ENCODE data around the gene SEMA4F. TPM values are rescaled to one million over a fixed set of nuclear protein-coding genes. Genes with fewer than 3 reads are reported as not detected.

Gene SEMA4F
- total RNA-seq, 4 donors from 2014 or later, result 2.8 to 5.5 (median 5.3) TPM

DNA sequence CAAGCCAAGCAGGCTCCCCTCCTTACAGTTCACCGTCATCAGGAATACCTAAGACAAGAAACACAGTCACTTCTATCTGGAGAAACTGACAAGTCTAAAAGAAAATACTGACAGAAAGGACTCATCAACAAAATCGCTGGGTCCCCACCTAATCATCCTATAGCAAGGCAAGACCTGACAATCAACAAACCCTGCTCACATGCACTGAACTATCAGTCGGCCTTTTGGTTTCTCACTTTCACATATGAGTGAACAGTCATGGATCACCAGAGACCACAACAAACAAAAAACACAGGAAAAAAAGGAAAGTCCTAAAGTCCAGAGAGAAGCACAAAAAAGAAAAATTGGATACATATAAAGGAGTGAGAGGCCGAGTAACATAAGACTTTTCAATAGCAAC, 70.4 kb downstream of the SEMA4F start:
- no peaks in the 10 kb centered on the region for H3K9me3 ChIP-seq

DNA sequence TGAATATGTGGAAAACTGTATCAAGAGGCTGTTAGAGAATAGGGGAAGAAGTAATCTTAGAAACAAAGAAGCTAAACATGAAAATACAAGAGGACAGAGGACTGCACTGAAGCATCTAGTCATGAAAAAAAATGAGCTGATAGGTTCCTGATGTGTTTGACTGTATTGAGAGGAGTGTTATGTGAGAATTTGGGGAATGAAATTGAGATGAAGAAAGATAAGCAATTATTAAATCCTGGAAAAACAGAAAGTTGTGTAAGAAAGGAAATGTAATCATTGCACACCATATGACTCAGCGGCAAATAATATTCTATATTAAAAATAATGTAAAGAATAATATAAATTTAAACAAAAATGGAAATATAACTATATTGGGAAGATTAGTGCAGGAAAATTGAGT, 71.2 kb downstream of the SEMA4F start:
- no peak for DNase-seq (ENCODE audit: extremely low spot score)
- no peak overlapping the region for H3K4me3 ChIP-seq
- intact Hi-C loops (cut with DNase I), result no loop called here
- TF ChIP-seq POLR2A (IDR thresholded peaks at IDR 0.05; ENCODE audit: low read depth) (no peak), EP300 (IDR thresholded peaks at IDR 0.05) (no peak), POLR2AphosphoS5 (IDR thresholded peaks at IDR 0.05) (no peak)
- TF ChIP-seq, protein P1, sequence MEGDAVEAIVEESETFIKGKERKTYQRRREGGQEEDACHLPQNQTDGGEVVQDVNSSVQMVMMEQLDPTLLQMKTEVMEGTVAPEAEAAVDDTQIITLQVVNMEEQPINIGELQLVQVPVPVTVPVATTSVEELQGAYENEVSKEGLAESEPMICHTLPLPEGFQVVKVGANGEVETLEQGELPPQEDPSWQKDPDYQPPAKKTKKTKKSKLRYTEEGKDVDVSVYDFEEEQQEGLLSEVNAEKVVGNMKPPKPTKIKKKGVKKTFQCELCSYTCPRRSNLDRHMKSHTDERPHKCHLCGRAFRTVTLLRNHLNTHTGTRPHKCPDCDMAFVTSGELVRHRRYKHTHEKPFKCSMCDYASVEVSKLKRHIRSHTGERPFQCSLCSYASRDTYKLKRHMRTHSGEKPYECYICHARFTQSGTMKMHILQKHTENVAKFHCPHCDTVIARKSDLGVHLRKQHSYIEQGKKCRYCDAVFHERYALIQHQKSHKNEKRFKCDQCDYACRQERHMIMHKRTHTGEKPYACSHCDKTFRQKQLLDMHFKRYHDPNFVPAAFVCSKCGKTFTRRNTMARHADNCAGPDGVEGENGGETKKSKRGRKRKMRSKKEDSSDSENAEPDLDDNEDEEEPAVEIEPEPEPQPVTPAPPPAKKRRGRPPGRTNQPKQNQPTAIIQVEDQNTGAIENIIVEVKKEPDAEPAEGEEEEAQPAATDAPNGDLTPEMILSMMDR (IDR thresholded peaks at IDR 0.05), result no peak
- peaks cover 0 to 15% (median 0%) of the 10 kb centered on the region in 4 donors for H3K27me3 ChIP-seq
- H3K36me3 ChIP-seq, result no peaks in the 10 kb centered on the region
- H3K9me3 ChIP-seq, result no peaks in the 10 kb centered on the region
- no peaks in the 10 kb centered on the region for H3K4me1 ChIP-seq
- 0% methylated on average over 1 of the region's 1 CpG for WGBS
- no peak overlapping the region for H3K27ac ChIP-seq (replicated peaks in 1 of 4)

More for the DNA sequence above, 70.4 kb downstream of the SEMA4F start:
- intact Hi-C loops (cut with DNase I), result no loop called here
- Histone ChIP-seq H3K4me3 (no peak overlapping the region), H3K36me3 (no peaks in the 10 kb centered on the region), H3K4me1 (no peaks in the 10 kb centered on the region), H3K27me3 (peaks cover 0 to 19% (median 0%) of the 10 kb centered on the region in 4 donors), H3K27ac (replicated peaks in 1 of 4) (no peak overlapping the region)
- WGBS, result 84% methylated on average over 4 of the region's 4 CpGs
- no peak for TF ChIP-seq POLR2AphosphoS5 (IDR thresholded peaks at IDR 0.05)
- TF ChIP-seq EP300 (IDR thresholded peaks at IDR 0.05), result no peak
- TF ChIP-seq, protein P1 (IDR thresholded peaks at IDR 0.05), result no peak
- no peak for TF ChIP-seq POLR2A (IDR thresholded peaks at IDR 0.05; ENCODE audit: low read depth)
- peak; percentile 74 for DNase-seq (ENCODE audit: extremely low spot score)

DNA sequence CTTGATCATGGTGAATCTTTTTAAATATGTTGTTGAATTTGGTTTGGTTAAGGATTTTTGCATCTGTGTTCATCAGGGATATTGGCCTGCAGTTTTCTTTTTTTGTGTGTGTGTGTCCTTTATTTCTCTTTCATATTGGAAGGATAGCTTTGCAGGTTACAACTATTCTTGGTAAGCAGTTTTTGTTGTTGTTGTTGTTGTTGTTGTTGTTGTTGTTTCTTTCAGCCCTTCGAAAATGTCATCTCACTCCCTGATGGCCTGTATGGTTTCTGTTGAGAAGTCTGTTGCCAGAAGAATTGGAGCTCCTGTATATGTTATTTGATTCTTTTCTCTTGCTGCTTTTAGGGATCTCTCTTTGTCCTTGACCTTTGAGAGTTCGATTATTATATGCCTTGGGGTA, 74.8 kb downstream of the SEMA4F start:
- Histone ChIP-seq H3K4me3 (no peak overlapping the region), H3K36me3 (no peaks in the 10 kb centered on the region), H3K27ac (replicated peaks in 1 of 4) (no peak overlapping the region), H3K27me3 (no peaks in the 10 kb centered on the region), H3K4me1 (no peaks in the 10 kb centered on the region), H3K9me3 (no peaks in the 10 kb centered on the region)
- intact Hi-C loops (cut with DNase I), result no loop called here
- DNase-seq (ENCODE audit: extremely low spot score), result no peak
- no peak for TF ChIP-seq EP300 (IDR thresholded peaks at IDR 0.05)
- no peak for TF ChIP-seq POLR2AphosphoS5 (IDR thresholded peaks at IDR 0.05)
- TF ChIP-seq POLR2A (IDR thresholded peaks at IDR 0.05; ENCODE audit: low read depth), result no peak
- TF ChIP-seq, protein P1 (IDR thresholded peaks at IDR 0.05), result no peak
- WGBS, result 91% methylated on average over 2 of the region's 2 CpGs

DNA sequence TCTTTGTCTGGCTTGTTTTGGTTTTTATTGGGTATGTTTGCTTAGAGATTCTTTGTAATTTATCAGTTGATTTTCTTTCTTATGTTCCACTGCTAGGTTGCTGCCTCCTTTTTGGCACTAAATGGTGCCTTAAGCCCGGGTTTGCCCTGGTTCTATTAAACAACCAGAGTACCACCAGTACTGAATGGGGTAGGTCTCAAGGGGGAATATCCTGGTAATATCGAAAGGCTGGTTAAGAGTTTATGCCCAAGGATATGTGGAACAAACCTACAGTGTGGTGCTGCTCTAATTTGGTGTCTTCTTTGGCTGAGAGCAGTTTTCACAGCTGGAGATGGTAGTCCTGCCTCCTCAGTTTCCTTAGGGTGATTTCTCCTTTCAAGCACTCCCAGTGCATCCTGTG, 76.5 kb downstream of the SEMA4F start:
- intact Hi-C loops (cut with DNase I), result no loop called here
- H3K4me1 ChIP-seq, result no peaks in the 10 kb centered on the region
- H3K36me3 ChIP-seq, result no peaks in the 10 kb centered on the region
- H3K9me3 ChIP-seq, result no peaks in the 10 kb centered on the region
- WGBS, result 96% methylated on average over 2 of the region's 2 CpGs
- DNase-seq (ENCODE audit: extremely low spot score), result no peak
- H3K4me3 ChIP-seq, result no peak overlapping the region
- H3K27ac ChIP-seq (replicated peaks in 1 of 4), result no peak overlapping the region
- TF ChIP-seq EP300 (IDR thresholded peaks at IDR 0.05) (no peak), POLR2A (IDR thresholded peaks at IDR 0.05; ENCODE audit: low read depth) (no peak), POLR2AphosphoS5 (IDR thresholded peaks at IDR 0.05) (no peak)
- TF ChIP-seq, protein P1 (IDR thresholded peaks at IDR 0.05), result no peak
- H3K27me3 ChIP-seq, result no peaks in the 10 kb centered on the region

Other genes starting within 250 kb of the SEMA4F start
- gene C2orf81, start 232.6 kb upstream of the SEMA4F start, total RNA-seq, result 1 to 10 TPM in 3 of 4 donors, under 1 TPM in 1; 0.66 to 4.6 (median 3.2) TPM
- gene WDR54, start 232.5 kb upstream of the SEMA4F start, total RNA-seq, result 10 to 100 TPM in 2 of 4 donors, 1 to 10 TPM in 2; 7.6 to 14.6 (median 11.9) TPM
- gene RTKN, start 212.3 kb upstream of the SEMA4F start, total RNA-seq, result 10 to 100 TPM in 2 of 4 donors, 1 to 10 TPM in 2; 8.4 to 14.1 (median 11.3) TPM
- gene INO80B, start 199.2 kb upstream of the SEMA4F start, total RNA-seq, result 10 to 100 TPM in 3 of 4 donors, 1 to 10 TPM in 1; 8.7 to 16.6 (median 10.6) TPM
- 10 to 100 TPM; 40.0 to 56.4 (median 47.2) TPM for gene WBP1, start 195.8 kb upstream of the SEMA4F start, total RNA-seq
- gene MOGS, start 188.9 kb upstream of the SEMA4F start, total RNA-seq, result 10 to 100 TPM; 20.8 to 38.7 (median 28.3) TPM
- 10 to 100 TPM; 15.4 to 40.4 (median 38.8) TPM for gene MRPL53, start 181.6 kb upstream of the SEMA4F start, total RNA-seq
- 10 to 100 TPM in 3 of 4 donors, 1 to 10 TPM in 1; 9.6 to 27.8 (median 19.2) TPM for gene CCDC142, start 171.2 kb upstream of the SEMA4F start, total RNA-seq
- gene TTC31, start 171.2 kb upstream of the SEMA4F start, total RNA-seq, result 10 to 100 TPM; 17.4 to 23.0 (median 20.6) TPM
- gene LBX2, start 154.6 kb upstream of the SEMA4F start, total RNA-seq, result 1 to 10 TPM in 1 of 4 donors, under 1 TPM in 3; 0.32 to 1.7 (median 0.84) TPM
- gene PCGF1, start 146.6 kb upstream of the SEMA4F start, total RNA-seq, result 10 to 100 TPM; 11.3 to 14.1 (median 12.7) TPM
- under 1 TPM in 3 of 4 donors, not detected in 1; 0.42 to 0.99 (median 0.84) TPM for gene TLX2, start 139.8 kb upstream of the SEMA4F start, total RNA-seq
- not detected for gene DQX1, start 128.0 kb upstream of the SEMA4F start, total RNA-seq
- gene AUP1, start 124.5 kb upstream of the SEMA4F start, total RNA-seq, result 10 to 100 TPM; 83.6 to 95.1 (median 89.6) TPM
- gene HTRA2, start 124.3 kb upstream of the SEMA4F start, total RNA-seq, result 10 to 100 TPM; 29.7 to 37.9 (median 31.9) TPM
- gene LOXL3, start 100.3 kb upstream of the SEMA4F start, total RNA-seq, result 1 to 10 TPM; 7.1 to 8.6 (median 7.7) TPM
- gene DOK1, start 99.5 kb upstream of the SEMA4F start, total RNA-seq, result 10 to 100 TPM; 11.9 to 26.5 (median 19.3) TPM
- under 1 TPM in 2 of 4 donors, not detected in 2; 0.17 to 0.42 TPM for gene M1AP, start 5.9 kb upstream of the SEMA4F start, total RNA-seq
- gene HK2, start 179.9 kb downstream of the SEMA4F start, total RNA-seq, result 1 to 10 TPM in 3 of 4 donors, under 1 TPM in 1; 0.97 to 5.3 (median 3.0) TPM